Panc1 (cell line): ENCODE results near the gene ATRN.

Experiments used
- CTCF ChIP-seq: fragments of 450-650 bp; IDR thresholded peaks from 2 replicates; pipeline ENCODE4 v1.5.1; 2017; ENCODE audit warnings: mild to moderate bottlenecking
- POLR2AphosphoS5 ChIP-seq: IDR thresholded peaks from 2 replicates; pipeline ENCODE4 v1.6.1; 2012; ENCODE audit warnings: mild to moderate bottlenecking, low read depth, low read length, moderate library complexity
- REST ChIP-seq, 2 experiments: IDR thresholded peaks; 2 replicates each; pipeline ENCODE4 v1.6.1; 2011 to 2012; ENCODE audit warnings: low read depth in 2 of 2, control low read depth in 1 of 2, low read length in 1 of 2, mild to moderate bottlenecking in 1 of 2, moderate library complexity in 1 of 2; ENCODE audit not compliant: insufficient read depth in 1 of 2

GRCh38 chr20:3660262-3661059 lies 189.6 kb downstream of the ATRN start:
- no peak for TF ChIP-seq CTCF
- no peak for TF ChIP-seq POLR2AphosphoS5
- TF ChIP-seq REST (IDR thresholded peaks at IDR 0.05; ENCODE audit: insufficient read depth in 1 of 2, low read depth in 2 of 2, low read length in 1 of 2): no peak
